Endothelial cell of umbilical vein (primary cell): ENCODE measurements around the gene OR5AN1. TPM values are rescaled to one million over a fixed set of nuclear protein-coding genes. Genes with fewer than 3 reads are reported as not detected.

ENCODE experiments used
- Bru-seq: library from RNA; stranded (reverse); fragments of 400-500 nt; gene quantifications from one replicate; lab custom pipeline; 2021; lab: Mats Ljungman, UMichigan
- BruChase-seq, 2 experiments: library from RNA; stranded (reverse); fragments of 400-500 nt; gene quantifications; one replicate each; lab custom pipeline; 2021; lab: Mats Ljungman, UMichigan
- BruUV-seq: library from RNA; stranded (reverse); fragments of 400-500 nt; replicated peaks from 2 replicates; lab custom pipeline; 2021; lab: Mats Ljungman, UMichigan
- CTCF ChIA-PET: fragments of 300-600, 350-600 bp; sonication (Branson Sonifier 250); formaldehyde crosslinking; loops from one replicate; lab custom pipeline; 2021; ENCODE audit warnings: antibody characterized with exemption, inconsistent platforms; lab: Charles Lee
- POLR2A ChIA-PET: fragments of 300-600, 350-600 bp; sonication (Branson Sonifier 250); formaldehyde crosslinking; loops from one replicate; lab custom pipeline; 2021; ENCODE audit warnings: antibody characterized with exemption, inconsistent platforms; lab: Charles Lee
- DNase-seq: peaks from one replicate; pipeline ENCODE4 v3.0.0-alpha.2; 2011; ENCODE audit warnings: low read depth, low spot score
- FAIRE-seq: peaks from 2 replicates; lab custom pipeline; 2011; peaks lifted over from hg19 to GRCh38; lab: Jason Lieb, UNC
- H2AFZ ChIP-seq: 2 replicates; pipeline ENCODE4 v1.6.0; 2012; ENCODE audit warnings: low read depth, low read length, control low read depth, inconsistent platforms
- H3K27ac ChIP-seq: 2 replicates; pipeline ENCODE4 v1.5.1; 2011; ENCODE audit warnings: low read depth, mild to moderate bottlenecking, control low read depth, low read length, moderate library complexity; ENCODE audit not compliant: insufficient read depth
- H3K27me3 ChIP-seq, 2 experiments: 2 replicates each; pipeline versions ENCODE4 v1.6.0 to v1.6.1; 2011; ENCODE audit warnings: low read length in 2 of 2, mixed read lengths in 1 of 2; ENCODE audit not compliant: control insufficient read depth in 2 of 2, insufficient read depth in 2 of 2
- H3K36me3 ChIP-seq, 2 experiments: 2 replicates in 1 of 2; 3 replicates in 1 of 2; pipeline ENCODE4 v1.5.1; 2011; ENCODE audit warnings: low read length in 2 of 2, mild to moderate bottlenecking in 1 of 2, moderate library complexity in 1 of 2; ENCODE audit not compliant: control insufficient read depth in 2 of 2, insufficient read depth in 2 of 2; ENCODE audit errors: extremely low read depth in 1 of 2
- H3K4me1 ChIP-seq: 3 replicates; pipeline ENCODE4 v1.5.1; 2011; ENCODE audit warnings: mild to moderate bottlenecking, low read length; ENCODE audit not compliant: control insufficient read depth, insufficient read depth; ENCODE audit errors: extremely low read depth
- H3K4me2 ChIP-seq: 2 replicates; pipeline ENCODE4 v1.6.1; 2011; ENCODE audit warnings: low read length, control low read depth, mixed read lengths; ENCODE audit not compliant: insufficient read depth
- H3K4me3 ChIP-seq, 3 experiments: fragments of 200-600 bp in 1 of 3; sonication (generic), shearing (Covaris generic) in 1 of 3; replicated peaks in 1 of 3; 2 replicates each; pipeline ENCODE4 v1.5.1; 2011 to 2016; ENCODE audit warnings: control low read depth in 3 of 3, low read length in 3 of 3, mild to moderate bottlenecking in 2 of 3, inconsistent platforms in 1 of 3, low read depth in 1 of 3, moderate library complexity in 1 of 3; ENCODE audit not compliant: insufficient read depth in 1 of 3
- H3K79me2 ChIP-seq: 2 replicates; pipeline ENCODE4 v1.6.0; 2012; ENCODE audit warnings: low read length, inconsistent platforms; ENCODE audit not compliant: control insufficient read depth, insufficient read depth
- H3K9ac ChIP-seq: replicated peaks from 2 replicates; pipeline ENCODE3; 2011; ENCODE audit warnings: low read length, control low read depth; ENCODE audit not compliant: insufficient read depth; ENCODE audit errors: extremely low read depth
- H3K9me1 ChIP-seq: replicated peaks from 3 replicates; pipeline ENCODE4 v1.6.0; 2011; ENCODE audit warnings: mild to moderate bottlenecking, low read length; ENCODE audit not compliant: control insufficient read depth, insufficient read depth; ENCODE audit errors: extremely low read depth
- H3K9me3 ChIP-seq: replicated peaks from 2 replicates; pipeline ENCODE4 v1.5.1; 2012; ENCODE audit warnings: low read length, inconsistent platforms; ENCODE audit not compliant: control insufficient read depth, insufficient read depth
- H4K20me1 ChIP-seq: replicated peaks from 2 replicates; pipeline ENCODE3; 2011; ENCODE audit warnings: mild to moderate bottlenecking, low read length; ENCODE audit not compliant: control insufficient read depth, insufficient read depth; ENCODE audit errors: extremely low read depth
- EZH2 ChIP-seq: IDR thresholded peaks from 2 replicates; pipeline ENCODE4 v1.6.1; 2012; ENCODE audit warnings: borderline replicate concordance, low read depth, mild to moderate bottlenecking, moderate library complexity, low read length, inconsistent platforms; ENCODE audit not compliant: severe bottlenecking
- FOS ChIP-seq: IDR thresholded peaks from 2 replicates; pipeline ENCODE4 v1.6.1; 2011; ENCODE audit warnings: mild to moderate bottlenecking, low read length, moderate library complexity, borderline replicate concordance; ENCODE audit not compliant: insufficient read depth
- GATA2 ChIP-seq: IDR thresholded peaks from 2 replicates; pipeline ENCODE4 v1.7.0; 2011; ENCODE audit warnings: low read depth, mild to moderate bottlenecking, moderate library complexity, mixed read lengths, low read length; ENCODE audit not compliant: insufficient read length, insufficient read depth
- JUN ChIP-seq: IDR thresholded peaks from 2 replicates; pipeline ENCODE4 v1.6.1; 2011; ENCODE audit warnings: borderline replicate concordance, low read depth; ENCODE audit not compliant: insufficient read length, insufficient read depth
- MYC ChIP-seq: IDR thresholded peaks from one replicate; pipeline ENCODE4 v1.6.1; 2011; ENCODE audit warnings: mild to moderate bottlenecking, low read depth, low read length
- POLR2A ChIP-seq: IDR thresholded peaks from 2 replicates; pipeline ENCODE4 v1.6.1; 2012; ENCODE audit warnings: low read depth, mild to moderate bottlenecking, control low read depth, low read length
- POLR2AphosphoS5 ChIP-seq: IDR thresholded peaks from 2 replicates; pipeline ENCODE4 v1.6.1; 2012; ENCODE audit warnings: low read depth, mild to moderate bottlenecking, control low read depth, low read length, moderate library complexity; ENCODE audit not compliant: insufficient read depth
- dilution Hi-C: fragments of 300-500 bp; cut with MboI; formaldehyde crosslinking; loops from one replicate; pipeline ENCODE4 v1.15.0; 2019; ENCODE audit warnings: low sequenced_read_pairs; ENCODE audit not compliant: extremely low pct_ligation_motif_present
- intact Hi-C: fragments of 100-400 bp; cut with micrococcal nuclease; formaldehyde crosslinking; loops from one replicate; pipeline ENCODE4 v1.10.0; 2022
- long read RNA-seq: library from polyadenylated mRNA; stranded (forward); transcript quantifications from one replicate; pipeline ENCODE4 v2.0.0, GENCODE V29; 2021
- polyA minus RNA-seq, 3 experiments: library from RNA; depleted of rRNA, polyadenylated mRNA; stranded (reverse); fragments of >200 nt; gene quantifications; 1 replicate in 1 of 3; 2 replicates in 2 of 3; pipeline ENCODE4 v1.2.3, GENCODE V29; 2011
- polyA plus RNA-seq, 4 experiments: library from polyadenylated mRNA; depleted of rRNA in 3 of 4; stranded (reverse) in 3 of 4; unstranded in 1 of 4; fragments of >200 nt; gene quantifications; 2 replicates each; pipeline versions ENCODE4 v1.2.1 to v1.2.3, GENCODE V29; 2011 to 2012; ENCODE audit warnings: missing spikeins in 1 of 4
- total RNA-seq: library from RNA; stranded (reverse); gene quantifications from 2 replicates; pipeline ENCODE4 v1.2.3, GENCODE V29; 2021
- TF ChIP-seq, protein P1 (sequence below): IDR thresholded peaks from 2 replicates; pipeline ENCODE4 v1.6.1; 2011; ENCODE audit not compliant: insufficient read depth, insufficient read length
- TF ChIP-seq, protein P2 (sequence below), 2 donors: IDR thresholded peaks; 1 replicate in 1 of 2; 2 replicates in 1 of 2; pipeline ENCODE4 v1.5.1; 2011; ENCODE audit warnings: low read length in 2 of 2, mild to moderate bottlenecking in 2 of 2, moderate library complexity in 2 of 2, control low read depth in 1 of 2, inconsistent platforms in 1 of 2, low read depth in 1 of 2; ENCODE audit not compliant: insufficient read depth in 1 of 2; ENCODE audit errors: extremely low read depth in 1 of 2

The OR5AN1 gene, protein sequence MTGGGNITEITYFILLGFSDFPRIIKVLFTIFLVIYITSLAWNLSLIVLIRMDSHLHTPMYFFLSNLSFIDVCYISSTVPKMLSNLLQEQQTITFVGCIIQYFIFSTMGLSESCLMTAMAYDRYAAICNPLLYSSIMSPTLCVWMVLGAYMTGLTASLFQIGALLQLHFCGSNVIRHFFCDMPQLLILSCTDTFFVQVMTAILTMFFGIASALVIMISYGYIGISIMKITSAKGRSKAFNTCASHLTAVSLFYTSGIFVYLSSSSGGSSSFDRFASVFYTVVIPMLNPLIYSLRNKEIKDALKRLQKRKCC
- total RNA-seq (not detected in 2 replicates), polyA plus RNA-seq (not detected in 2 replicates), polyA minus RNA-seq (not detected in 2 replicates), Bru-seq, nascent RNA (not detected), BruChase-seq, experiment 1, labeled RNA remaining after a 6-hour chase (not detected), BruChase-seq, experiment 2, labeled RNA remaining after a 2-hour chase (not detected)
- not detected in 2 replicates for polyA plus RNA-seq (2011; cell fraction: cytosol; rRNA removed)
- polyA plus RNA-seq (2011; cell fraction: nucleus; rRNA removed): not detected in 2 replicates
- polyA plus RNA-seq (2012): not detected in 2 replicates
- not detected for polyA minus RNA-seq (2011; cell fraction: cytosol; rRNA and poly(A)+ RNA removed)
- polyA minus RNA-seq (2011; cell fraction: nucleus; rRNA and poly(A)+ RNA removed): not detected in 2 replicates
- long read RNA-seq: 0 reads

DNA sequence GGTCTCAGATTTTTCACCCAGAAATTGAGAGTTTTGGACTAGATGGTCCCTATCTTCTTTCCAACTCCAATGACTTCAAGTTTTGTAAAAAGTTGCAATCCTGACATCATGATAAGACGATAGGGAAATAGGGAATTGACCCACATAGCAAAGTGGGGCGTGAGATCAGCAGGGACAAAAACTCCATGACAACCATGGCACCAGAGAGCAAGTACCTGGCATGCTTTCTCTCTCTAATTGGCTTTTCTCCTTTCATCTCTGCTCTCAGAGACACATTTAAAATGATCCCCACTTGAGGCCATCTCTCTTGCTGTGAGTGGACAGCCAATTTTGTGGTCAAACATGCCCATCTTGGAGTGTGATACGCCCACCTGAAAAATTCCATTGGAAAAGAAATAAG lies at the start of gene OR5AN1:
Gene OR5AN1 (plus strand): TSS at position 301 of the 400 bp plus-strand sequence. CDS start 5,564 bp downstream, outside the sequence.
- H4K20me1 ChIP-seq: no peaks in the 10 kb centered on the region
- POLR2A ChIA-PET: no interaction called here
- no peaks in the 10 kb centered on the region for H3K36me3 ChIP-seq
- H3K4me2 ChIP-seq: no peak within 1 kb of the TSS
- TF ChIP-seq, protein P1, sequence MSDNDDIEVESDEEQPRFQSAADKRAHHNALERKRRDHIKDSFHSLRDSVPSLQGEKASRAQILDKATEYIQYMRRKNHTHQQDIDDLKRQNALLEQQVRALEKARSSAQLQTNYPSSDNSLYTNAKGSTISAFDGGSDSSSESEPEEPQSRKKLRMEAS: no peak
- TF ChIP-seq JUN (no peak), EZH2 (no peak), FOS (no peak), GATA2 (no peak), POLR2AphosphoS5 (no peak), MYC (no peak), POLR2A (no peak)
- TF ChIP-seq, protein P2, sequence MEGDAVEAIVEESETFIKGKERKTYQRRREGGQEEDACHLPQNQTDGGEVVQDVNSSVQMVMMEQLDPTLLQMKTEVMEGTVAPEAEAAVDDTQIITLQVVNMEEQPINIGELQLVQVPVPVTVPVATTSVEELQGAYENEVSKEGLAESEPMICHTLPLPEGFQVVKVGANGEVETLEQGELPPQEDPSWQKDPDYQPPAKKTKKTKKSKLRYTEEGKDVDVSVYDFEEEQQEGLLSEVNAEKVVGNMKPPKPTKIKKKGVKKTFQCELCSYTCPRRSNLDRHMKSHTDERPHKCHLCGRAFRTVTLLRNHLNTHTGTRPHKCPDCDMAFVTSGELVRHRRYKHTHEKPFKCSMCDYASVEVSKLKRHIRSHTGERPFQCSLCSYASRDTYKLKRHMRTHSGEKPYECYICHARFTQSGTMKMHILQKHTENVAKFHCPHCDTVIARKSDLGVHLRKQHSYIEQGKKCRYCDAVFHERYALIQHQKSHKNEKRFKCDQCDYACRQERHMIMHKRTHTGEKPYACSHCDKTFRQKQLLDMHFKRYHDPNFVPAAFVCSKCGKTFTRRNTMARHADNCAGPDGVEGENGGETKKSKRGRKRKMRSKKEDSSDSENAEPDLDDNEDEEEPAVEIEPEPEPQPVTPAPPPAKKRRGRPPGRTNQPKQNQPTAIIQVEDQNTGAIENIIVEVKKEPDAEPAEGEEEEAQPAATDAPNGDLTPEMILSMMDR (IDR thresholded peaks at IDR 0.05; ENCODE audit: extremely low read depth in 1 of 2, insufficient read depth in 1 of 2, low read depth in 1 of 2, low read length in 2 of 2): no peak
- no peaks in the 10 kb centered on the region for H3K79me2 ChIP-seq
- H3K9ac ChIP-seq: no peak within 1 kb of the TSS
- dilution Hi-C loops (no loop called here), intact Hi-C loops (no loop called here)
- H2AFZ ChIP-seq: no peak within 1 kb of the TSS
- H3K9me3 ChIP-seq: no peaks in the 10 kb centered on the region
- DNase-seq: no peak
- no peak within 1 kb of the TSS for H3K27ac ChIP-seq
- BruUV-seq: no TSS peak
- CTCF ChIA-PET: no interaction called here
- no peak for FAIRE-seq
- no peaks in the 10 kb centered on the region for H3K9me1 ChIP-seq
- H3K4me1 ChIP-seq: no peaks in the 10 kb centered on the region
- no peak within 1 kb of the TSS for H3K4me3 ChIP-seq
- H3K27me3 ChIP-seq: no peaks in the 10 kb centered on the region
